A549 treated with CpdA at 1 μM for 4 hours (cell line): ENCODE results near the gene TCEANC. TPM values are rescaled to one million over a fixed set of nuclear protein-coding genes. Genes with fewer than 3 reads are reported as not detected.

Source experiments
- total RNA-seq: library from RNA; stranded (reverse); fragments of 200-300 nt; extraction: Qiagen RNA extraction; gene quantifications from 5 replicates; pipeline ENCODE4 v1.2.3, GENCODE V29; 2022; ENCODE audit warnings: low read depth

The TCEANC gene
- total RNA-seq: 0.63 to 0.82 TPM (median 0.80 TPM) in 5 replicates

GRCh38 chrX:13652850-13653693 is at the start of gene TCEANC:
TCEANC (plus strand) TSS chrX:13653141; CDS start chrX:13662509, 9,368 bp downstream.

GRCh38 chrX:13688958-13689740 is 36.2 kb downstream of the TCEANC start, which contains the start of gene RAB9A:
RAB9A (plus strand) TSS chrX:13689128; CDS start chrX:13708747, 19,619 bp downstream.

Other genes starting within 250 kb of the TCEANC start
- gene EGFL6, start 83.5 kb upstream of the TCEANC start, total RNA-seq: not detected in 5 replicates
- 29.5 to 40.8 TPM (median 36.2 TPM) in 5 replicates for gene RAB9A, start 36.0 kb downstream of the TCEANC start, total RNA-seq
- gene TRAPPC2, start 81.5 kb downstream of the TCEANC start, total RNA-seq: 6.2 to 10.5 TPM (median 6.8 TPM) in 5 replicates
- 11.5 to 17.4 TPM (median 12.4 TPM) in 5 replicates for gene OFD1, start 81.6 kb downstream of the TCEANC start, total RNA-seq
- 0.05 TPM in 1 of 5 replicates, not detected in the others for gene GPM6B, start 164.0 kb downstream of the TCEANC start, total RNA-seq